GM23248 (cell line): ENCODE measurements around the gene RPL37. TPM values are rescaled to one million over a fixed set of nuclear protein-coding genes. Genes with fewer than 3 reads are reported as not detected.

Source experiments
- DNase-seq: peaks from one replicate; pipeline ENCODE4 v3.0.0-alpha.2; 2015
- H2AFZ ChIP-seq: fragments of 200-600 bp; sonication (generic); 2 replicates; pipeline ENCODE4 v1.6.1; 2016; ENCODE audit warnings: antibody characterized with exemption
- H3F3A ChIP-seq: fragments of 200-600 bp; sonication (generic); 2 replicates; pipeline ENCODE4 v1.6.1; 2016; ENCODE audit warnings: mild to moderate bottlenecking, antibody characterized with exemption, mixed run types; ENCODE audit not compliant: insufficient read depth
- H3K27ac ChIP-seq: fragments of 200-600 bp; sonication (generic); 2 replicates; pipeline ENCODE4 v1.5.1; 2016; ENCODE audit warnings: mild to moderate bottlenecking
- H3K27me3 ChIP-seq: fragments of 200-600 bp; sonication (generic); replicated peaks from 2 replicates; pipeline ENCODE4 v1.6.1; 2016; ENCODE audit warnings: mild to moderate bottlenecking; ENCODE audit not compliant: insufficient read depth
- H3K36me3 ChIP-seq: fragments of 200-600 bp; sonication (generic); 2 replicates; pipeline ENCODE4 v1.6.1; 2016; ENCODE audit warnings: low read depth, mild to moderate bottlenecking
- H3K4me1 ChIP-seq: fragments of 200-600 bp; sonication (generic); 2 replicates; pipeline ENCODE4 v1.6.1; 2016; ENCODE audit warnings: mild to moderate bottlenecking; ENCODE audit not compliant: insufficient read depth
- H3K4me2 ChIP-seq: fragments of 200-600 bp; sonication (generic); one replicate; pipeline ENCODE4 v1.6.1; 2016; ENCODE audit warnings: mild to moderate bottlenecking; ENCODE audit not compliant: unreplicated experiment
- H3K4me3 ChIP-seq: fragments of 200-600 bp; sonication (generic); 2 replicates; pipeline ENCODE4 v1.5.1; 2016; ENCODE audit warnings: mild to moderate bottlenecking
- H3K79me2 ChIP-seq: fragments of 200-600 bp; sonication (generic); 2 replicates; pipeline ENCODE4 v1.6.1; 2016; ENCODE audit warnings: mild to moderate bottlenecking; ENCODE audit not compliant: insufficient read depth
- H3K9ac ChIP-seq: fragments of 200-600 bp; sonication (generic); 2 replicates; pipeline ENCODE4 v1.6.1; 2016; ENCODE audit warnings: mild to moderate bottlenecking
- H3K9me2 ChIP-seq: fragments of 200-600 bp; sonication (generic); 2 replicates; pipeline ENCODE4 v1.6.1; 2016; ENCODE audit warnings: mixed run types, mild to moderate bottlenecking, moderate library complexity; ENCODE audit not compliant: insufficient read depth
- H3K9me3 ChIP-seq: fragments of 200-600 bp; sonication (generic); one replicate; pipeline ENCODE4 v1.6.1; 2017; ENCODE audit warnings: low read depth
- H4K20me1 ChIP-seq: fragments of 200-600 bp; sonication (generic); 2 replicates; pipeline ENCODE4 v1.6.0; 2016; ENCODE audit not compliant: insufficient read depth
- EZH2 ChIP-seq: fragments of 200-600 bp; sonication (generic); IDR thresholded peaks from 2 replicates; pipeline ENCODE4 v1.6.1; 2018; ENCODE audit warnings: antibody characterized with exemption, mild to moderate bottlenecking; ENCODE audit not compliant: insufficient read depth, poor library complexity, severe bottlenecking
- EZH2phosphoT487 ChIP-seq: fragments of 200-600 bp; sonication (generic); IDR thresholded peaks from 2 replicates; pipeline ENCODE4 v1.6.1; 2018; ENCODE audit warnings: antibody characterized with exemption, moderate library complexity, mild to moderate bottlenecking, low read depth; ENCODE audit not compliant: insufficient read depth
- WGBS, 2 experiments: methylation state at CpG; one replicate each; pipeline ENCODE4 v1.1.6; 2015 to 2017; ENCODE audit warnings: low lambda C conversion rate in 2 of 2, low coverage in 1 of 2; ENCODE audit errors: missing lambda C conversion rate in 2 of 2; 5-methylcytosine and 5-hydroxymethylcytosine counted together
- in situ Hi-C: fragments of 300-500 bp; cut with MboI; formaldehyde crosslinking; loops from 2 replicates; pipeline ENCODE4 v1.15.0; 2020
- polyA plus RNA-seq: library from polyadenylated mRNA; unstranded; fragments of >200 nt; fragmentation: Nextera tagmentation; extraction: Ambion mirVana; gene quantifications from 2 replicates; pipeline ENCODE4 v1.2.1, GENCODE V29; 2016
- total RNA-seq: library from RNA; depleted of rRNA; stranded (reverse); fragments of >200 nt; shearing (Covaris generic); gene quantifications from 2 replicates; pipeline ENCODE4 v1.2.3, GENCODE V29; 2014

The RPL37 gene
- total and polyA plus RNA-seq, 2 experiments from 2014 or later = 33.8 to 731 TPM

DNA sequence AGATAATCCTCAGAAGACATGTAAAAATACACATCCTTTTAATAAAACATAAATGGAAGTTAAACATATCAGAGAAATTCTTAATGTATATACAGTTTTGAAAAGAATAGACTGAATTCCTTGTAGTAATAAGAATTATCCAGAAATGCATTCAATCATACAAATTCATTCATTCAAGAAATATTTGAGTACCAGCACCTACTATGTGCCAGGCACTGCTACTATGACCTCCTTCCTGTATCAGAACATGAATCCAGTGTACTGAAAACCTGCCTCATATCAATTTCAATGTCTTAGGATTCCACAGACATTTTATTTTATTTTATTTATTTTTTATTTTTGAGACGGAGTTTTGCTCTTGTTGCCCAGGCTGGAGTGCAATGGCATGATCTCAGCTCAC, 50.1 kb downstream of the RPL37 start:
- 60 to 75% methylated on average over 1 of the region's 1 CpG for WGBS, 2 experiments
- no peaks in the 10 kb centered on the region for H3K9me2 ChIP-seq
- H3K4me2 ChIP-seq = no peak overlapping the region

DNA sequence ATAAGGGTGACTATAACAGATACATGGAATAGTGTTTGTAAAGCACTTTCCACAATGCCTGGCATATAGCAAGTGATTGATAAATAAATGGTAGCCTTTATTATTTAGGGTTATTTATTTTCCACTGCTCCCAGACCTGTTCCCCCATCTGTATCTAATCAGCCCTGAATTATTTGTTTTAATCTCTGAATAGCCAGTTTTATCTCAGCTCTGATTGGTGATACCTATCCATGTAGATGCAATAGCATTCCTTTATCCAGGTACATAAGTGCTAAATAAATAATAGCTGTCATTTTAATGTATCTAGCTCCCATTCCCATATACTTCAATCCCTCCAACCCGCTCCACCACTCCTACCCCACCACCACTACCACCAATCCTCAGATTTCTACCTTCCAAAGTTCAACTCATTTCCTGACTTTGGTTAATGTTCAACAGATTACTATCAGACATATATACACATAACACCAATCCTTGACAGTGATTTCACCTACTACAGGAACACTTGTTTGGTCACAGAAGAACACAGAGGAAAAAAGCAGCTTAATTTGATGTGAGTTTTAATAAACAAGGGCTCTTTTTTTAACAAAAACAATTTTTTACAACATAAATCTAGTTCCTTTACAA, 50.9 kb downstream of the RPL37 start:
- in situ Hi-C loops = no loop called here
- peaks cover 9% of the 10 kb centered on the region; the same call in 1 of the 2 replicates for H3K36me3 ChIP-seq
- H3K27me3 ChIP-seq = no peaks in the 10 kb centered on the region
- no peaks in the 10 kb centered on the region for H3K9me3 ChIP-seq
- H3K27ac ChIP-seq = no peak overlapping the region
- TF ChIP-seq EZH2phosphoT487 (no peak), EZH2 (no peak)
- no peak overlapping the region for H2AFZ ChIP-seq
- no peak overlapping the region for H3K9ac ChIP-seq
- H3K4me2 ChIP-seq = no peak overlapping the region
- H3K4me1 ChIP-seq = peaks cover 28% of the 10 kb centered on the region
- DNase-seq = no peak
- peaks cover 19% of the 10 kb centered on the region; the same call in 1 of the 2 replicates for H3F3A ChIP-seq
- no peak overlapping the region for H3K4me3 ChIP-seq
- H3K79me2 ChIP-seq = peaks cover 100% of the 10 kb centered on the region
- no peaks in the 10 kb centered on the region for H3K9me2 ChIP-seq
- H4K20me1 ChIP-seq = peaks cover 36% of the 10 kb centered on the region
- 100% methylated on average over 1 of the region's 1 CpG for WGBS, 2 experiments

More for the DNA sequence above, 50.1 kb downstream of the RPL37 start:
- Histone ChIP-seq H3F3A (peaks cover 19% of the 10 kb centered on the region; the same call in 1 of the 2 replicates), H4K20me1 (peaks cover 30% of the 10 kb centered on the region; the same call in 1 of the 2 replicates), H2AFZ (no peak overlapping the region), H3K9me3 (no peaks in the 10 kb centered on the region), H3K27me3 (no peaks in the 10 kb centered on the region), H3K27ac (no peak overlapping the region), H3K4me3 (no peak overlapping the region), H3K4me1 (peaks cover 24% of the 10 kb centered on the region), H3K79me2 (peaks cover 100% of the 10 kb centered on the region), H3K36me3 (peaks cover 9% of the 10 kb centered on the region; the same call in 1 of the 2 replicates), H3K9ac (no peak overlapping the region)
- in situ Hi-C loops = no loop called here
- TF ChIP-seq EZH2 = no peak
- no peak for TF ChIP-seq EZH2phosphoT487
- DNase-seq = no peak

DNA sequence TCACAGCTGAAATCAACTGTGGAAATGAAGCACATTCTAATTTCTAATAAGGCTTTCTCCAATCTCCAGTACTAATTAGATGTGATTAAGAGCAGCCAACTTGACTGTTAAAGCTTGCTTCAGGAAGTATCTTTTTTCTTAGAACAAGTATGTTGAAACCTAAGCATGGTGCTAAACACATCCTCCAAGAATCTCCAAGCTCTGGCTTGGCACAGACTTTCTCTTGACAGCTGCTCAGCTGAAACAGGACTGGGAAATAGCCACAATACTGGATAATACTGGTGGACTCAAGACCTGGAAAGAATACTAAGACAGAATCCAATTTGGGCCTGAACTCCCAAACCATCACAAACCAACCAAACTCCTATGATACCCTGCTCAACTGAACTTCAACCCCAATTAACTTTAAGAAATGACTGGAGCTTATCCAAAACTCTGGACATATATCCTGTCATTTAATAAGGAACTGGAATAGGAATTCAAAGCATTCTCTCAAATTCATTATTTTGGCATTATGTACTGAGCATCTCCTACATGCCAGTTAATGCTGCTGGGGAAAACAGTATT, 53.1 kb downstream of the RPL37 start:
- H3K4me2 ChIP-seq = peak overlapping the region; percentile 19
- TF ChIP-seq EZH2phosphoT487 (no peak), EZH2 (no peak)
- no peak overlapping the region for H3K9ac ChIP-seq
- no peak overlapping the region for H2AFZ ChIP-seq
- H3K9me3 ChIP-seq = no peaks in the 10 kb centered on the region
- no peak overlapping the region for H3K4me3 ChIP-seq
- peaks cover 28% of the 10 kb centered on the region for H3K4me1 ChIP-seq
- in situ Hi-C loops = no loop called here
- H3K36me3 ChIP-seq = 0 out of 2 replicates have a peak, but pooled peaks cover 4% of the 10 kb centered on the region
- H4K20me1 ChIP-seq = peaks cover 38% of the 10 kb centered on the region
- peaks cover 100% of the 10 kb centered on the region for H3K79me2 ChIP-seq
- no peaks in the 10 kb centered on the region for H3K9me2 ChIP-seq
- peak; percentile 68 for DNase-seq
- peaks cover 19% of the 10 kb centered on the region; the same call in 1 of the 2 replicates for H3F3A ChIP-seq
- H3K27me3 ChIP-seq = no peaks in the 10 kb centered on the region
- H3K27ac ChIP-seq = peak overlapping the region; percentile 36; the same call in 1 of the 2 replicates

DNA sequence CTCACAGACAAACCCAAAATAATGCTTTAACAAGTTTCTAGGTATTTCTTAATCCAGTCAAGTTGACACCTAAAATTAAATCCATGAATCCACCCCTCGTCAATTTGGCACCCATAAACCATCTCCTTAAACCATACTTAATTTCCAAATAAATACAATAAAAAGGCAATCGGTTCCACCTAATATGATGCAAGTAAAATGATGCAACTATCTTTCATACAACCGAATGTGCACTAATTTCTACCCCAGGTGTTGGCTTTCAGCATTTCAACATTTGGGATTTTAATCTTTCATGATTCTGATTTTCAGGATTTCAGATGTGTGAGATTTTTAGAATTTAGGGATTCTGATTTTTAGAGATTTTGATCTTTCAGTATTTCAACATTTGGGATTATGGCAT, 54.2 kb downstream of the RPL37 start:
- H3K4me1 ChIP-seq = peaks cover 28% of the 10 kb centered on the region
- H3K4me2 ChIP-seq = no peak overlapping the region
- H3K79me2 ChIP-seq = peaks cover 100% of the 10 kb centered on the region
- no peak overlapping the region for H2AFZ ChIP-seq
- peaks cover 24% of the 10 kb centered on the region for H3F3A ChIP-seq
- H4K20me1 ChIP-seq = peaks cover 38% of the 10 kb centered on the region
- H3K9ac ChIP-seq = no peak overlapping the region
- no peaks in the 10 kb centered on the region for H3K9me2 ChIP-seq
- H3K4me3 ChIP-seq = no peak overlapping the region
- no peaks in the 10 kb centered on the region for H3K9me3 ChIP-seq
- 53 to 62% methylated on average over 3 of the region's 3 CpGs for WGBS, 2 experiments
- no peak for DNase-seq
- H3K36me3 ChIP-seq = peaks cover 14% of the 10 kb centered on the region
- no peaks in the 10 kb centered on the region for H3K27me3 ChIP-seq
- H3K27ac ChIP-seq = peak overlapping the region; percentile 36; the same call in 1 of the 2 replicates
- TF ChIP-seq EZH2 (no peak), EZH2phosphoT487 (no peak)
- in situ Hi-C loops = no loop called here

DNA sequence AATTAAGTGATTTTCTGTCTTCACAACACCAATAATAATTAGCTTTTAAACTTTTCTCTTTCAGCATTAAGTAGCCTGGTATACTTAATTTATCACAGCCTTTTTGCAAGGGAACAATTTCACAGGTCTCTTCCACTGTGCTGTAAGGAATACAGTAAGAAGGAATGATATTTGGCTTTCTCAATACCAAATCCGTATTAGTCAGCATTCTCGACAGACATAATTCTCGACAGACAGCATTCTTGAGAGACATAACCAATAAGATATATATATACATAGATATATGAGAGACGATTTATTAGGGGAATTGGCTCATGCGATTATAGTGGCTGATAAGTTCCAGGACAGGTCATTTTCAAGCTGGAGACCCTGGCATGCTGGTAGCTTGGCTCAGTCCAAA, 54.8 kb downstream of the RPL37 start:
- Histone ChIP-seq H3F3A (peaks cover 24% of the 10 kb centered on the region), H3K36me3 (peaks cover 20% of the 10 kb centered on the region), H4K20me1 (peaks cover 38% of the 10 kb centered on the region), H3K9me3 (no peaks in the 10 kb centered on the region), H3K4me1 (peaks cover 28% of the 10 kb centered on the region), H3K27me3 (no peaks in the 10 kb centered on the region), H3K27ac (no peak overlapping the region), H3K4me3 (no peak overlapping the region), H3K9ac (no peak overlapping the region), H3K79me2 (peaks cover 100% of the 10 kb centered on the region), H3K9me2 (no peaks in the 10 kb centered on the region), H3K4me2 (no peak overlapping the region), H2AFZ (no peak overlapping the region)
- DNase-seq = peak; percentile 17
- WGBS, 2 experiments = 69 to 75% methylated on average over 5 of the region's 5 CpGs
- in situ Hi-C loops = no loop called here
- no peak for TF ChIP-seq EZH2
- no peak for TF ChIP-seq EZH2phosphoT487
